Stimulated activated naive CD4-positive, alpha-beta T cell (primary cell): ENCODE measurements around the gene CAPS.

Source experiments
- DNase-seq, 6 experiments: peaks; one replicate each; lab custom pipeline; 2025; lab: John Stamatoyannopoulos, UW

CAPS gene

DNA sequence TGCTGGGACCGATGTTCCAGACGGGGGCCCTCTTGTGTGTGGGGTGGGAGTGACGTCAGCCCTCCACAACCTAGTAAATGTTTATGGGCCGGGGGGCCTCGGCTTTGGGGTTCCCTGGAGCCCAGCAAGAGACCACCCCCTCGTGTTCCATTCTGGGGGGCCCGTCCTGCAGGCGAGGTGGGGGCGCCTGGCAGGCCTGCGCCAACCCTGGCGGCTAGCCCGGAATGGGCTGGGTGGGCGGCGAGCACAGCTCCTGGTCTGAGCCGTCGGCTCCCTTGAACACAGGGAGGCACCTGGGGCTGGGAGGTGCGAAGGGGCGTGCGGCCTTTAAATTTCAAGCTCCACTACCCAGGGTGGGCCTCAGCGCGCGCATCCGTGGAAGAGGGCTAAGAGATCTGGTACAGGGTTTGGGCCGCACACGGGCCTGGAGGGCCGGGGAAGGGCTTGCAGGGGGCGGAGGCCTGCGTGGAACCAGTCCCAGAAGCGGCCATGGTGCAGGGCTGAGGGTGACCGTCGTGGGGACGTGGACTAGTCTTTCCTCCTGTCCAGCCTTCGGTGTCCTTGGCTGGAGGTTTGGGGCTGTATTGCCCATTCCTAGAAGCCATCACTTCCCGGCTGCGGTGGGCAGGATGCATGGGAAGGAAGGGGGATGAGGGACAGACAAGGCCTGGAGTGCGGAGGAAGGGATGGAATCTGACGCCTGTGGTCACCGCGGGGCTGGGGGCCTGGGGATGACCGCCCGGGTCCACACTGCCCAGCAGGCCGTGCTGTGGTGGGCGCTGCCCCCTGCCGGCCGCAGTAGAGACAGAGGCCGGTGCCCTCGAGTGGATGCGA, 21.9 kb upstream of the CAPS start:
- no peak for DNase-seq

DNA sequence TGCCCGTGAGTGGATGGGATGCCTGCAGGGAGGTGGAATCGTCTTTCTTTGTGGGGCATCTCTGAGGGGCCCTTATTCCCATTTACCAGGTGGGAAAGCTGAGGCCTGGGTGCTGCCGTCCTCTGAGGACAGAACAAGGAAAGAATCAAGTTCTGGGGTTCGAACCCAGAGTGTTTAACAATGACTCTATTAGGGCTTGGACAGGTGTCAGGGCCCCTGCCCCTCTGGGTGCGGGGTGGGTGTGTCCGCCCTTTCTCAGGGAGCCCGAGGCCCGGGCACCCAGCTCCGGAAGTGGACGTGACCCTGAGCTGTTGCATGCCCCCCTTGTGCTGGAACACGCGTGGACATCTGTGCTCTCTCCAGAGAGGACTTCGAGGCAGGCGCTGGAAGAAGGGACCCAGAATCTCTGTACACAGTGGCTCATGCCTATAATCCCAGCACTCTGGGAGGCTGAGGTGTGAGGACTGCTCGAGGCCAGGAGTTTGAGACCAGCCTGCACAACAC, 21.2 kb upstream of the CAPS start:
- no peak for DNase-seq

DNA sequence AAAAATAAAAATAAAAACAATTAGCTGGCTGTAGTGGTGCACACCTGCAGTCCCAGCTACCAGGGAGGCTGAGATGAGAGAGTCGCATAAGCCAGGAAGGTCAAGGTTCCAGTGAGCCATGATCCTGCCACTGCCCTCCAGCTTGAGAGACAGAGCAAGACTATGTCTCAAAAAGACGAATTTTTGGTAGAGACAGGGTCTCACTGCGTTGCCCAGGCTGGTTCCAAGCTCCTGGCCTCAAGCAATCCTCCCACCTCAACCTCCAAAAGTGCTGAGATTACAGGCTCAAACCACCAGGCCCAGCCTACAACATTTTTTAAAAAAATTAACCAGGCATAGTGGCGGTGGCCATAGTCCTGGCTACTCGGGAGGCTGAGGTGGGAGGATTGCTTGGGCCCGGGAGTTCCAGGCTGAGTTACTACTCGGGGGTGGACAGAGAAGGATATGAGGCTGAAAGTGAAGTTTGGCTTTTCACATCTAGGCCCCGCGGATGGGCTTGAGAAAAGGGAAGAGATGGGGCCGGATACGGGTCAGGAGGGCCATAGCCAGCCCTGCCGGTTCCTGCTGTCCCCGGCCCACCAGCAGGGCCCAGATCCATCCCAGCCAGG, 20.7 kb upstream of the CAPS start:
- DNase-seq, result no peak

DNA sequence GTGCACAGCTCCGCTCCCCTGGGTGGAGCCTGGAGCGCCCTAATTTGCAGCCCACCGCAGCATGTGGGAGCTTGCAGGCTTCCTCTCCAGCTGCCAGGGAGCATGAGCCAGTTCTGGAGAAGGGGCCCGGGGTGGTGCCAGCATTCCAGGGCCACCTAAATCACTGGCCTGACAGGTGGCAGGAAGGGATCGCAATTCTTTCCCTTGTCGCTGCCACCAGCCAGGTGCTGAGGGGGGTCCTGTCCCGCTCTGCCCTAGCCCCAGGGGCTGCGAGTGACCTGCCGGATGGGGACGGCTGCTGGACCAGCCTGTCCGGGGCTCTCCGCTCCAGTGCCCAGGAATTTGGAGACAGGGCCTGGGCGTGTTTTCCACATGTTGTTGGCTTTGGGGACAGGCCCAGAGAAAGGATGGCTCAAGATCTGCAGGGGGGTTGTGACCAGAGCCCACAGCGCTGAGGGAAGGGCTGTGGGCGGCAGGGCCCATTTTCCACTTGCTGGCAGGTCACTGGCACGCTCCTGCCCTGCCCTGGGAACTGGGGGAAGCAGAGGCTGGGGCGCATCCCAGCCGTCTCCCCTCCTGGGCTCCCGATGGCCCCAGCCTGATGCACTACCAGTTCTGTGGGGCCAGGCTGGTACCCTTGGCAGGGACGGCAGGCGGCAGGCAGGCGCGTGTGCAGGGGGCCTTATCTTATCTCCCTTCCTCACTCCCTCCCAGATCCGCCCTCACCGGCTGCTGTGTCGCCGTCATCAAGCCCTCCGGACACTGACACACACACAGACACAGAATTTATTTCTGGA, 19.9 kb upstream of the CAPS start:
- no peak for DNase-seq

DNA sequence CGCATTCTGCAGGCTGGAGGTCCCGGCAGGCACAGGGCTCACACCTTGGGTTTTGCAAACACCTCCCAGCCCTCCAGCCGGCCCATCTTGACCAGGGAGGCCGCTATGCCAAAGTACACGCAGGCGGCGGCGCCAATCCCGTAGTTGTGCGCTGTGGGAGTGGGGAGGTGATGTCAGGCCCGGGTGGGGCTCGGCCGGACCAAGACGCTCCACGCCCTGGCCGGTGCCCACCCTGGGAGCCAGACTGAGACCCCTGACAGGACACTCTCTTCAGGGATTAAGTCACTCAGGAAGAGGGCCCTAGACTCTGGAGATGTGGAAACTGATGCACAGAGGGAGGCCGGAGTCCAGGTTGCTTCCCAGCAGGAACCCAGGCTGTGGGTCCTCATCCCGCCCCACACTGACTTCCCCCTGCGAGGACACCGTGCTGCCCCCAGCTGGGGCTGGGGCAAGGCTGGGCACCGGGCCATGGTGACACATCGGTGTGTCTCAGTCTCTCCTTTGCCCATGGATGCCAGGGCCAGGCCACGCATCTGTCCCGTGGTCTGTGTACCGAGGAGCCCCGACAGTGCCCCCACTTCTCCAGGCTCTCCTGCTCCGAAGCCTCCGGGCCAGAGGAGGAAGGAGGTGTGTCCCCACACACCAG, 19.2 kb upstream of the CAPS start:
- no peak for DNase-seq

DNA sequence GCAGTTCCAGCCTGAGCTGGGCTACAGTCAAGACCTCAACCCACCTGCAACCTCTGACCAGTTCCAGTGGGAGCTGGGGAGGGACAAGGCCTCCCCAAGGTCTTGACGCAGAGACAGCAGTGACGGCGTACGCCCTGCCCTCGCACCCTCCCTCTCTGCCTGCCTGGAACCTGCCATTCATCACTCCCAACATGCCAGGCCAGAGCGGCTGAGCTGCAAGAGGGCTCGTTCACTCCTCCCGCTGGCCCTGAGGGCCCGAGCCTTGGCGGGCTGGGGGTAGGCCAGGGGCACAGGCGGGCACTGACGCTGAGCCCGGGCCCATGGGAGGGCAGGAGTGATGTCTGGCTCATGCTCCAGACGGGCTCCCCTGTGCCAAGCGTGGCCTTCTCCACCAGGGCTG, 18.6 kb upstream of the CAPS start:
- DNase-seq, result no peak

DNA sequence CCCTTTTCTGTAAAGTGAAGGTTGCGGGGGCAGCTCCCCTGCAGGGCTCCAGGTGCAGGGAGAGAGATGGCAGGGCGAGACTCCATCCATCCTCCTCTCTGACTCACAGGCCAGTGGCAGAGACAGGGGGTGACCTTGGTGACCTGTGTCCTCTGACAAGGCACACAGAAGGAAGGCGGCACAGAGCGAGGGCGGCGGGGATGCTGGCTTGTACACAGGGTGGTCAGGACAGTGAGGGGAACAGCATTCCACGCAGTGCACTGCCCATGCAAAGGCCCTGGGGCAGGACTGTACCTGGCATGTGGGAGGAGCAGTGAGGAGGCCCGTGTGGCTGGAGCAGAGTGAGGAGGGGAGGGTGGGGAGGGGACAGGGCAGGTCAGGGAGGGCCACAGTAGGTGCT, 18.2 kb upstream of the CAPS start:
- DNase-seq, result no peak

DNA sequence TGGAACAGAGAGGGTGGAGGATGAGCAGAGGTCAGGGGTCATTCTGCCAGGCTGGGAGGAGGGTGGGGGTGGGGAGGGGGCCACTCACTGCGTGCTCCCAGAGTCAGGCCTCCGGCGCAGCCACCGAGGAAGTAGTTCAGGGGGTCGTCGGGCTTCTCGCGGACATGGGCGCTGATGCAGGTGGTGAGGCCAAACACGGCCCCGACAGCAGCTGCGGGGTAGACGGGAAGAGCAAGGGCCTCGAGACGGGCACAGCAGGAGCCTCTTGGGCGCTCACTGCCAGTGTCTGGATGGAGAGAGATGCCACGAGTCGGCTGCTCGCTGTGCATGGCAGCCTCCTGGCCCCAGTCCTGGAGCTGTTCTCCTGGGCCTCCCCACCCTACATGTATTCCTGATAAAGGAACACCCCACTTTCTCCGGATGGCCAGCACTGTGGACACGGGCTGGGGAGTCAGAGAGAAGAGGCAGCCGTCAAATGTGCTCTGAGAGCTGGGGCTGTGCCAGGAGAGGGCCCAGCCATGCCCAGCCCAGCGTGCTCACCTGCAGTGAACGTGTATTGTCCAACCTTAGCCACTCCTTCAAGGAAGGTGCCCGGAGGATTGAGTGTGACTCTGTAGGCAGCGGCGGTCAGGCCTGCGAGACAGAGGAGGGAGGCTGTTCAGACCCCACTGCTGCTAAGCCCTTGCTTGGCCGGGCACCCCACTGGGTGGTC, 17.5 kb upstream of the CAPS start:
- DNase-seq, result no peak

DNA sequence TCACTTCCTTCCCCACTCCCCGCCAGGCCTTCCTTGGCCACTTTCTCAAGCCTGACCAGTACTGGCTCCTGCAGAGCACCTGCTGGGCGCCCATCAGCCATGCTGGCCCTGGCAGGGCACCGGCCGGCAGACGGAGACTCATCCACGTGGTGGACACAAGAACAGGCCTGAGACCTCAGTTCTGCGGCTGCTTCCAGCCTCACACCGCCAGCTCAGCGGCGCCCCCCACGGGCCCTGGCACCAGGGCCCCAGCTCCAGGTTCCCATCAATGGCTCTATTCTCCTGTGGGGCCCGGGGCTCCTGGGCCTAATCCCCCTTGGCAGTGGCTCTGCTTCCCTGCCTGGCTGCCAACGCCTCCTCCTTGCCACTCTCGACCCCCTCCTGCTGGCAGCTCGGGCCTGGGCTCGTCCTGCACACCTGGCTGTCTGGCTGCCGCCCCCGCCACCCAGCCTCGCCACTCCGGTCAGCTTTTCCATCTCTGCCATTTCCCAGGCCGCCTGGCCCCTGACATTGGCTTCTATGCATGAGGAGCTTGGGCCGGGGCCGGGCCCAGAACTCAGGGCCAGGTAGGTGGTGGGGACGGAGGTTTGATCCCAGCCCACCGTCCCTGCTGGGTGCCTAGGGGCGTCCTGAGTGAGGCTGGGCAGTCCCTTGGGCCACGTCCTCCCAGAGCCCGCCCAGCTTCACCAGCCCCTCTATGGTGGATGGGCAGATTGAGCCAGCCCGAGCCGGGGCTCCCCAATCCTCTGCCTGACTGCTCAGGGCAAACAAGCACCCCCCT, 16.7 kb upstream of the CAPS start:
- DNase-seq, result no peak

DNA sequence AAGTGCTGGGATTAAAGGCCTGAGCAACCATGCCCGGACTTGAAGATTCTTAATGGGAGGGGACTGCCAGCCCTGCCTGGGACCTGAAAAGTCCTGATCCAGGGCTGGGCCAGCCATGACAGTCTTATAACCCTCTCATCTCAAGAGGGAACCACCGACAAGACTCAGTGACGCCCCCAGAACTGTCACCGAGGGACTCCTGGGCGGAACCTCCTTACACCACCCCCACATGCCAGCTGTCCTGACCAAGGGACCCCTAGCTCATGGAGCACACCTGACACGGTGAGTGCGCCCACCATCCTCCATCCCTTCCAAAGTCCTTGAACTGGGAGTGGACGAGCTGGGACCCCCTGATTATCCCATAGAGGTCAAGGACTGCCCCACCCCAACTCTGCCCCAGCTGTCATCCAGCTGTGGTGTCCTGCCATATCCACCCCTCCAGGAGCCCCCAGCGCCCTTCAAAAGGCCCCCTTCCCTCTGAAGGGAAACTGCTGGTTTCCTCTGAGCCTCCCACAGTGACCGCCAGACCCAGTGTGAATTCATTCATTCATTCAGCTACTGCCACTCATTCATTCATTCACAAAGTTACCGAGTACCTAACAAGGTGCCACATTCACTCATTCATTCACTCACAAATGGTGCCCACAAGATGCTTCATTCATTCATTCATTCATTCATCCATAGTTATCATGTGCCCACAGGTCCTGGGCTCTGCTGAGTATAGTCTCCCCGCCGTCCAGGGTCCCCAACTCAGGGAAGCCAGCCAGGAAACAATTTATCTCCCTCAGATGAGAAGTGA, 14.1 kb upstream of the CAPS start:
- DNase-seq, result no peak

DNA sequence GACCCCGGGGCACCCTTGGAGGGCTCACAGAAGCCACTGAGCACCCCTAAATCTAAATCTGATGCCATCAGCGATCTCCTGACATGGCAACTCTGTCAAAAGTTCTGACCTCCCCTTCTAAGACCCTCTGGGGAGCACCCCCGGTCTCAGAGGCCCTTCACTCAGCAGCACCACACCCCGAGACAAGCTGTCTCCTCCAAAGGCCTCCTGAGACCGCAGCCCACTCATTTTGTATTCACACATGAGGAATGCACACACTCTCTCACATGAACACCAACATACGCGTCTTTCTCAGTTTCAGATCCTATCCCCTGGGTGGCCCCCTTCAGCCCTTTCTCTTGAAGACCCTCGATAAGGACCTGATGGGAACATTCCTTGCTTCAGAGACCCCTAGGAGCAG, 13.1 kb upstream of the CAPS start:
- no peak for DNase-seq

DNA sequence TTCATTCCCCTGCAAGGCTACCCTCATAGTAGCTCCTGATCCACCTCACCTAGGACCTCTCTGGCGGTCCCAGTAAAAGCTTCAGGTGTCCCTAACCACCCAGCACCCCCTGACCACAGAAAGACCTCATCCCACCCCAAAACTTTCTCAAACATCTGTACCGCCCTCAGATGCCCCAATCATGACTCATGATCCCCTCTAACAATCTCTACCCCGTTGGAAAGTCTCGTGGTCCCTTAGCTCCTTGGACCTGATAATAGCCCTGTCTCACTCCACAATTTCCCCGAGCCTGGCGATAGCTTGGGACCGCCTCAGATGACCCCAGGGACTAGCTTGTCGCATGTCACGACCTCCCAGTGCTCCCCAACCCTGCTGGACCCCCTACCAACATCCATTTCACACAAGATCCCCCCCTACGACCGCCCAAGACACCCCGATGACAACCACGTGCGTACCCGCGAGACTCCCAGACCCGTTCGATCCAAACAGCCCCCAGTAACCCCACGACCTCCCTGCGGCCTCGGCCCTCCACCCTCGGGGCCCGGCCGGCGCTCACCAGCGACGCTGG, 10.9 kb upstream of the CAPS start:
- DNase-seq, result no peak

DNA sequence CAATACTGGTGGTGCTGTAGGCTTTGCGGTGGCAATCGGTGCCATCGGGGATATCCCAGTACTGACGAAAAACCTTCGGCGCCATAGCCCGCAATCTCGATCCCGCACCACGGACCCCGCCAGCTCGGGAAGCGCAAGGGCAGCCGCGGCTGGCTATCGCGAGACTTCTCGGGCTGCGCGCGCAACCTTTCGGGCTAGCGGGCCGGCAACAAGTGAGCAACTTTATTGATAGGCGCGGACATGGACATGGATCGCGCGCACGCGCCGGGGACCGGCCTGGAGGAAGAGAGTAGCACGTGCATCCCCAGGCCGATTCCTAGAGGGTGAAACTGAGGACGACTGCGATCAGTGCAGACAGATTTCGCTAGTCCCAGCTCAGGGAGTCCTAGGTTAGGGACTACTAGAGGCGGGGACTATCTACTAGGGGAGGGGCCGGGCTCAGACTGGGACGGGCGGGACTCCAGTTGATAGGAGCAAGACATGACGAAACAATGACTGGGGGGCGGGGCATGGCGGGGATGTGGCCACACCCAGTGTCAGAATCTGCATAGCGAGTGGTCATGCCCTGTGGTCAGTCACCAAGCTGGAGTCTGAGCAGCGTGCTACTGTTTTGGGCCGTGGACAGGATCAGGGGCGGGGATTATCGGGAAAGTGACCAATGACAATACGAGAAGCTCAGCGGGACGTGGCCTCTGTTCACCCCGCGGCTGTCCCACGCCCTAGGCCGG, 10.3 kb upstream of the CAPS start, which contains the start of gene NDUFA11:
Gene NDUFA11, minus strand, starts transcription at position 167 of the 728 bp plus-strand sequence. Its CDS starts 82 bp downstream, at position 85.
- peak; percentile 98 to 100 (median 100) for DNase-seq

DNA sequence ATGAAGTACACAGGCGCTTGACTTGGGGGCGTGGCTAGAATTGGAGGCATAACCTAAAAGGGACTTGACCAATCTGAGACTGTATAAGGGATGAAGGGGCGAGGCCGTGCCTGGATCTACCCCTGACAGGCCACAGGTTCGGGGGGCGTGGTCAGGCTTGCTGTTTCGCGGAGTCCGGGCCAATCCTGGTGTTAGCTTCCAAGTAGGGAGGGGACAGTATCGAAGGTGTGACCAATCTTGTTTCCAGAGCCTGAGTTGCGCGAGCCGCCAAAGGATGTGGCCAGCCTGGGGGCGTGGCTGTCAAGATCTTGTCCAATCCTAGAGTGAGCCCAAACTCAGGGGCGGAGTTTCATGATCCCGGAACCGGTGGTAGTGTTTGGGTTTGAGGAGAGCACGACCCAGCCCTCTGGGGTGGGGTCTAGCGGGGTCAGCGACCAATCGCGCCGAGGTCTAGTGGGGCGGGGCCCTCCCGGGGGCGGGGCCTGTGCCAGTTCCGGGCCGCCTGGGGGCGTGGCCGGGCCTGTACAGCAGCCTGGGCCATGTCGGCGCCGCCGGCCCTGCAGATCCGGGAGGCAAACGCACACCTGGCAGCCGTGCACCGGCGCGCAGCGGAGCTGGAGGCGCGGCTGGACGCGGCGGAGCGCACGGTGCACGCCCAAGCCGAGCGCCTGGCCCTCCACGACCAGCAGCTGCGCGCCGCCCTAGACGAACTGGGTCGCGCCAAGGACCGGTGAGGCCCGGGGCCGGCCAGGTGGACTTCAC, 9.5 kb upstream of the CAPS start, which contains the start of gene VMAC:
Gene VMAC, plus strand, starts transcription at position 521 of the 762 bp plus-strand sequence. Its CDS starts 19 bp downstream, at position 540.
- DNase-seq, result peak; percentile 100

DNA sequence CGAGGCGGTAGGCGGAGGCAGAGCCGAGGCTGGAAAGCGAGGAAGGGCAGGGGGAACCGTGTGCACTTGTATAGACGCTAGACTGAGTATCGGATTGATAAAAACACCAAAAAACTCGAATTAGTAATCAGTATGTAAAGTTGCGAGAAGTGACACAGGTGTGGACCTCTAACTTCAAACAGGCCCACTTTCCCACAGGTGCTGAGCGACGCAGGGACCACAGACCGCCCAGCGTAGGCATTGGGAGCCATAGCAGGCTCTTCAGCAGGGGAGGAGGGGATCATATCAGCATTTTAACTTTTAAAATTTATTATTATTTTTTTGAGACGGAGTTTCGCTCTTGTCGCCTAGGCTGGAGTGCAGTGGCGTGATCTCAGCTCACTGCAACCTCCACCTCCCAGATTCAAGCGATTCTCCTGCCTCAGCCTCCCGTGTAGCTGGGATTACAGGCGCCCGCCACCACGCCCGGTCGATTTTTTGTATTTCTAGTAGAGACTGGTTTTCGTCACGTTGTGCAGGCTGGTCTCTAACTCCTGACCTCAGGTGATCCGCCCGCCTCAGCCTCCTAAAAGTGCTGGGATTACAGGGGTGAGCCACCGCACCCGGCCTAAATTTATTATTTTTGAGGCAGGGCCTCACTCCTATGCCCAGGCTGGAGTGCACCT, 8.8 kb upstream of the CAPS start:
- DNase-seq, result peak in 2 of 6 experiments; percentile 27 to 37

DNA sequence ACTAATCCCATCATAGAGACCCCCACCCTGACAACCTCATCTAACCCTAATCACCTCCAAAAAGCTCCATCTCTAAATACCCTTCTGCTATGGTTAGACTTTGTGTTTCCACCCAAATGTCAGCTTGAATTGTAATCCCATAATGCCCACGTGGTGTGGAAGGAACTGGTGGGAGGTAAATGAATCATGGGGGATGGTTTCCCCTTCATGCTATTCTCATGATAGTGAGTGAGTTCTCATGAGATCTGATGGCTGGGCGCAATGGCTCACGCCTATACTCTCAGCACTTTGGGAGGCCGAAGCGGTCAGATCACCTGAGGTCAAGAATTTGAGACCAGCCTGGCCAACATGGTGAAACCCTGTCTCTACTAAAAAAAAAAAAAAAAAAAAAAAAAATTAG, 6.8 kb upstream of the CAPS start:
- no peak for DNase-seq

DNA sequence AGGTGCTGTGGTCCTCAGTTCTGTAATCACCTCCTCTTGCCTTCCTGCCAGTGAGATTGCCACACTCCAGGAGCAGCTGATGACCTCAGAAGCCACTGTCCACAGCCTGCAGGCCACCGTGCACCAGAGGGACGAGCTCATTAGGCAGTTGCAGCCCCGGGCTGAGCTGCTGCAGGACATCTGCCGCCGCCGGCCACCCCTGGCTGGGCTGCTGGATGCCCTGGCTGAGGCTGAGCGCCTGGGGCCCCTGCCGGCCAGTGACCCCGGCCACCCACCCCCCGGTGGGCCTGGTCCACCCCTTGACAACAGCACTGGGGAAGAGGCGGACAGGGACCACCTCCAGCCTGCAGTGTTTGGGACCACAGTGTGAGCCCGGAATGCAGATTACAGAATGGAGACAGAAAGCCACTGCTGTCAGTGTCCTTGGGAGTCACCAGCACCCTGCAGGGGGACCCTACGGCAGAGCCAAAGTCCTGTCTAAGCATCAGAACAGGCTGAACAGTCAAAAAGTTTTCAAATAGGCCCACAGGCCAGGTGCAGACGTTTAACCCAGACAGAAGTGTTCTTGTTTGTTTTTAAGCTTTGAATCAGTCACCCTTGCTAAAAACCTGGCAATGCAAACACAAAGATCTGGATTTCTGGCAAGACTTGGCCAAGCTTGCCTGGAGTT, 5.1 kb upstream of the CAPS start:
- no peak for DNase-seq
